K562 (cell line): ENCODE data around the gene GSDME.

ENCODE experiments used
- HIVEP1 ChIP-seq: fragments of 250-450 bp; sonication (Bioruptor Pico); IDR thresholded peaks from 2 replicates; pipeline ENCODE4 v1.4.0; 2020; ENCODE audit warnings: mild to moderate bottlenecking
- MEF2D ChIP-seq: conservative IDR thresholded peaks from 2 replicates; pipeline ENCODE4 v1.6.1; 2016; ENCODE audit warnings: low read depth, missing genetic modification characterization, missing compliant biosample characterization
- XRCC5 ChIP-seq: fragments of 200-400 bp; formaldehyde crosslinking; IDR thresholded peaks from 2 replicates; pipeline ENCODE4 v1.6.1; 2017; ENCODE audit warnings: low read depth, mild to moderate bottlenecking, low read length

DNA sequence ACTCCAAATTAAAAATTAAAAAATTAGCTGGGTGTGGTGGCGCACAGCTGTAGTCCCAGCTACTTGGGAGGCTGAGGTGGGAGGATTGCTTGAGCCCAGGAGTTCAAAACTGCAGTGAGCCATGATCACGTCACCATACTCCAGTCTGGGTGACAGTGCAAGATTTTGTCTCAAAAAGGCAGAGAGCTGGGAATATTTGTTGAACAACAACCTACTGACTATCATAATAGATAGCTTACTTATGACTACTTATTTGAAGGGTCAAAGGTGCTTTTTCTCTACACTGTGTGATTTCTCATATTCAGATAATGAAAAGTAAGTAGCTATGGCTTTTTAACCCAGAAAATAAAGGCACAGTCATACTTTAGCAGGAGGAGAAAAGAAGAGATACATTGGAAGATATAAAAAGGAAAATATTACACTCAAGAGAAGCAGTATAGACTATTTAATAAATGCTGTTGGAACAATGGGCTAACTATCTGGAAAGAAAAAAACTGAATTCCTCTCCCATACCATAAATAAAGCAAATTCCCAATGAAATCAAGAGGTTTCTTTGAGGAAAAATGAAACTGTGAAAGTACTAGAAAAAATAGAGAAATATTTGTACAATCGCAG, 6.7 kb downstream of the GSDME start:
- TF ChIP-seq HIVEP1 (CRISPR knock-in tag) (no peak), XRCC5 (no peak), MEF2D (tag) (no peak)
